Osteoblast (primary cell): ENCODE measurements around the gene PIK3C3. TPM values are rescaled to one million over a fixed set of nuclear protein-coding genes. Genes with fewer than 3 reads are reported as not detected.

Experiments used
- DNase-seq: peaks from one replicate; pipeline ENCODE4 v3.0.0; 2011; ENCODE audit warnings: low spot score, mixed read lengths; ENCODE audit not compliant: insufficient read length; ENCODE audit errors: missing footprints
- H2AFZ ChIP-seq: 2 replicates; pipeline ENCODE4 v1.6.0; 2011; ENCODE audit warnings: mild to moderate bottlenecking, low read length
- H3K27ac ChIP-seq: 2 replicates; pipeline ENCODE4 v1.5.1; 2011; ENCODE audit warnings: mild to moderate bottlenecking, low read depth, low read length, moderate library complexity
- H3K27me3 ChIP-seq: 2 replicates; pipeline ENCODE4 v1.6.0; 2012; ENCODE audit warnings: mild to moderate bottlenecking, control low read depth, inconsistent platforms, low read length, moderate library complexity; ENCODE audit not compliant: insufficient read depth
- H3K36me3 ChIP-seq: 2 replicates; pipeline ENCODE4 v1.5.1; 2011; ENCODE audit warnings: mild to moderate bottlenecking, low read length, control low read depth, moderate library complexity; ENCODE audit not compliant: insufficient read depth
- H3K4me1 ChIP-seq: 2 replicates; pipeline ENCODE4 v1.5.1; 2011; ENCODE audit warnings: mild to moderate bottlenecking, low read length, control low read depth, moderate library complexity; ENCODE audit not compliant: insufficient read depth
- H3K4me2 ChIP-seq: 2 replicates; pipeline ENCODE4 v1.6.0; 2011; ENCODE audit warnings: mild to moderate bottlenecking, low read length; ENCODE audit not compliant: insufficient read depth
- H3K4me3 ChIP-seq: fragments of 200-600 bp; sonication (generic); 3 replicates; pipeline ENCODE4 v1.5.1; 2012; ENCODE audit warnings: mild to moderate bottlenecking, low read length, inconsistent platforms; ENCODE audit not compliant: insufficient read depth
- H3K79me2 ChIP-seq: 2 replicates; pipeline ENCODE4 v1.6.0; 2012; ENCODE audit warnings: mild to moderate bottlenecking, low read length, control low read depth, inconsistent platforms; ENCODE audit not compliant: insufficient read depth
- H3K9me3 ChIP-seq: 2 replicates; pipeline ENCODE4 v1.5.1; 2011; ENCODE audit warnings: low read depth, low read length, control low read depth
- H4K20me1 ChIP-seq: 2 replicates; pipeline ENCODE4 v1.6.0; 2012; ENCODE audit warnings: mild to moderate bottlenecking, low read length, control low read depth; ENCODE audit not compliant: insufficient read depth
- total RNA-seq: library from RNA; depleted of rRNA; stranded (reverse); fragments of >200 nt; gene quantifications from 2 replicates; pipeline ENCODE4 v1.2.3, GENCODE V29; 2012
- TF ChIP-seq, protein P1 (sequence below): IDR thresholded peaks from 2 replicates; pipeline ENCODE4 v1.5.1; 2011; ENCODE audit warnings: mild to moderate bottlenecking, low read depth, low read length, moderate library complexity; ENCODE audit errors: extremely low read depth

The PIK3C3 gene
- total RNA-seq, 1 donor: 59.4 TPM

DNA sequence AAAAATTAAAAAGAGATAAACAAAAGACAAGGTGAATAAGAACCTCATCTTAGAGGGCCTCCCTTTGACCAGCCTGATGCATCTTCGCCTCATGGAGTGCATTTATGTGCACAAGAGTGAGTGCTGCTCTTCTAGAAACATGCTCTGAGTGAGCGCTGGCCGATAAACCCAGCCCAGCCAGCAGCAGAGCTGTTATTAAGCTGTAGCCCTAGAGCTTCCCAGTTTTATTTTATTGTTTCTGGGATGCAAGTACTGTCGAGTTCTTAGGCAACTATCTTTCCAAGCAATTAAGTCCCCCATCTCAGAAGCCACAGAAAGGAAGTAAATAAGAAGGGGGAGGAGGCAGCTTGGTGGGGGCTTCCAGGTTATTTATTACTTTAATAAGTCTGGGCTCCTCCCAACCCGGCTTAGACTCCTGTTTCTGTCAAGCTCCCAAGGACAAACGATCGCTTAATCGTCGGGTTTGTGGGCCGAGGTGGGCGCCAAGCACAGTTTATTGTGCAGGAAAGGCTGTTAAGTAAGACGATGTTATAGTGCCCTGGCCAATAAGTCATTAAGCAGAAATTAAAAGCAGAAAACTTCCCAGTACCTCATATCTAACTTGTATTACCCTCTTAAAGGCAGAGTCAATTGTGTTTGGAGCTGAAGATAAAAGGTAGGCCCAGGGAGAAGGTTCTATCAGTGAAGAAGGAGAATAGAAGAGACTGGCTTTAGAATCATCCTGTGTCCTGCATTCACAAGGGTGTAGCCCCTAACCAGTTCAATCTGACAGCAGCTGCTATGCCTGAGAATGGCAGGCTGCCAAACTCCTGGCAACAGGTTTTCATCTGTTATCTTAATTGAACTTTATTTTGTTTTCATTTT lies 176.3 kb downstream of the PIK3C3 start:
- Histone ChIP-seq H2AFZ (no peak overlapping the region), H4K20me1 (no peaks in the 10 kb centered on the region), H3K9me3 (no peaks in the 10 kb centered on the region), H3K27me3 (no peaks in the 10 kb centered on the region), H3K36me3 (no peaks in the 10 kb centered on the region), H3K4me3 (no peak overlapping the region), H3K4me1 (no peaks in the 10 kb centered on the region), H3K4me2 (no peak overlapping the region), H3K79me2 (no peaks in the 10 kb centered on the region), H3K27ac (no peak overlapping the region)
- TF ChIP-seq, protein P1, sequence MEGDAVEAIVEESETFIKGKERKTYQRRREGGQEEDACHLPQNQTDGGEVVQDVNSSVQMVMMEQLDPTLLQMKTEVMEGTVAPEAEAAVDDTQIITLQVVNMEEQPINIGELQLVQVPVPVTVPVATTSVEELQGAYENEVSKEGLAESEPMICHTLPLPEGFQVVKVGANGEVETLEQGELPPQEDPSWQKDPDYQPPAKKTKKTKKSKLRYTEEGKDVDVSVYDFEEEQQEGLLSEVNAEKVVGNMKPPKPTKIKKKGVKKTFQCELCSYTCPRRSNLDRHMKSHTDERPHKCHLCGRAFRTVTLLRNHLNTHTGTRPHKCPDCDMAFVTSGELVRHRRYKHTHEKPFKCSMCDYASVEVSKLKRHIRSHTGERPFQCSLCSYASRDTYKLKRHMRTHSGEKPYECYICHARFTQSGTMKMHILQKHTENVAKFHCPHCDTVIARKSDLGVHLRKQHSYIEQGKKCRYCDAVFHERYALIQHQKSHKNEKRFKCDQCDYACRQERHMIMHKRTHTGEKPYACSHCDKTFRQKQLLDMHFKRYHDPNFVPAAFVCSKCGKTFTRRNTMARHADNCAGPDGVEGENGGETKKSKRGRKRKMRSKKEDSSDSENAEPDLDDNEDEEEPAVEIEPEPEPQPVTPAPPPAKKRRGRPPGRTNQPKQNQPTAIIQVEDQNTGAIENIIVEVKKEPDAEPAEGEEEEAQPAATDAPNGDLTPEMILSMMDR: no peak
- DNase-seq: peak; percentile 41

DNA sequence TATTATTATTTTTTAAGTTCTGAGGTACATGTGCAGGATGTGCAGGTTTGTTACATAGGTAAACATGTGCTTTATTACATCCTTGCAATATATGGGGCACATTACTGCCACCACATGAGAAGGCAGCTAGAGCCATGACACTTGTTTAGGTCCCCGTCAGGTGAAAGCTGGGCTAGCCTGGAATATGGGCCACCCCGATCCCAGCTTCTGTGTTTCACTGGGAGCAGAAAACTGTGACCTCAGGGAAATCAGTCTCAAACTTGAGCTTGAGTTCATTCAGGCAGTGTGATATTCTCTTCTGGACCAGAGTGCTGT lies 176.9 kb downstream of the PIK3C3 start:
- no peak overlapping the region for H3K4me3 ChIP-seq
- H2AFZ ChIP-seq: no peak overlapping the region
- no peak overlapping the region for H3K4me2 ChIP-seq
- no peaks in the 10 kb centered on the region for H3K27me3 ChIP-seq
- no peaks in the 10 kb centered on the region for H3K4me1 ChIP-seq
- no peak for DNase-seq
- H3K27ac ChIP-seq: no peak overlapping the region
- TF ChIP-seq, protein P1: no peak
- H4K20me1 ChIP-seq: no peaks in the 10 kb centered on the region
- no peaks in the 10 kb centered on the region for H3K9me3 ChIP-seq
- no peaks in the 10 kb centered on the region for H3K79me2 ChIP-seq
- no peaks in the 10 kb centered on the region for H3K36me3 ChIP-seq
